GM12878 (cell line): ENCODE measurements around the gene ASGR1. TPM values are rescaled to one million over a fixed set of nuclear protein-coding genes. Genes with fewer than 3 reads are reported as not detected.

ENCODE experiments used
- ATAC-seq: fragments of 200-7000 bp; cut with Tn5 transposase; 3 replicates; pipeline ENCODE4 v1.9.1; 2020; ENCODE audit warnings: mild to moderate bottlenecking, moderate library complexity
- BruUV-seq: library from RNA; stranded (reverse); fragments of 400-500 nt; replicated peaks from 2 replicates; lab custom pipeline; 2021; lab: Mats Ljungman, UMichigan
- CTCF ChIA-PET: fragments of 300-600 bp; sonication (Branson Sonifier 250); formaldehyde crosslinking; extraction: SDS; loops from one replicate; lab custom pipeline; 2021; ENCODE audit warnings: inconsistent platforms; lab: Yijun Ruan, JAX
- POLR2A ChIA-PET: fragments of 350-600 bp; formaldehyde crosslinking; extraction: SDS; loops from one replicate; lab custom pipeline; 2021; ENCODE audit warnings: inconsistent platforms; lab: Charles Lee
- RAD21 ChIA-PET: fragments of 300-600 bp; sonication (Branson Sonifier 250); formaldehyde crosslinking; loops from one replicate; lab custom pipeline; 2023; ENCODE audit warnings: antibody characterized with exemption; ENCODE audit not compliant: unreplicated experiment; lab: Charles Lee
- SMC1A ChIA-PET: fragments of 300-600 bp; sonication (Branson Sonifier 250); formaldehyde crosslinking; loops from one replicate; lab custom pipeline; 2023; ENCODE audit not compliant: unreplicated experiment, uncharacterized antibody; lab: Charles Lee
- DNase-seq: peaks from one replicate; pipeline ENCODE4 v3.0.0-alpha.2; 2011; ENCODE audit warnings: low read depth, low spot score
- FAIRE-seq: peaks from 3 replicates; lab custom pipeline; 2011; peaks lifted over from hg19 to GRCh38; lab: Jason Lieb, UNC
- H2AFZ ChIP-seq: 2 replicates; pipeline ENCODE4 v1.6.0; 2011; ENCODE audit warnings: low read depth, low read length, control low read depth; ENCODE audit not compliant: control insufficient read depth
- H3K27ac ChIP-seq: 2 replicates; pipeline ENCODE4 v1.5.1; 2011; ENCODE audit warnings: control low read depth; ENCODE audit not compliant: control insufficient read depth, insufficient read depth
- H3K27me3 ChIP-seq, 2 experiments: replicated peaks in 1 of 2; 2 replicates each; pipeline versions ENCODE4 v1.6.0 to v1.6.1; 2011; ENCODE audit warnings: low read length in 1 of 2; ENCODE audit not compliant: control insufficient read depth in 2 of 2, insufficient read depth in 2 of 2
- H3K36me3 ChIP-seq, 2 experiments: 2 replicates each; pipeline ENCODE4 v1.5.1; 2011; ENCODE audit warnings: low read length in 1 of 2; ENCODE audit not compliant: control insufficient read depth in 2 of 2, insufficient read depth in 2 of 2
- H3K4me1 ChIP-seq: 2 replicates; pipeline ENCODE4 v1.6.1; 2011; ENCODE audit warnings: mild to moderate bottlenecking, low read length, moderate library complexity, mixed read lengths; ENCODE audit not compliant: control insufficient read depth, insufficient read depth
- H3K4me2 ChIP-seq: 2 replicates; pipeline ENCODE4 v1.6.0; 2011; ENCODE audit warnings: control low read depth; ENCODE audit not compliant: control insufficient read depth, insufficient read depth
- H3K4me3 ChIP-seq: fragments of 200-600 bp; sonication (generic); 2 replicates; pipeline ENCODE4 v1.5.1; 2016
- H3K79me2 ChIP-seq: 2 replicates; pipeline ENCODE4 v1.6.0; 2011; ENCODE audit warnings: low read length; ENCODE audit not compliant: control insufficient read depth, insufficient read depth
- H3K9ac ChIP-seq: 2 replicates; pipeline ENCODE4 v1.8.0; 2011; ENCODE audit warnings: low read length, control low read depth, mixed read lengths; ENCODE audit not compliant: control insufficient read depth, insufficient read depth
- H3K9me3 ChIP-seq: replicated peaks from 3 replicates; pipeline ENCODE4 v1.5.1; 2011; ENCODE audit warnings: mild to moderate bottlenecking, low read length; ENCODE audit not compliant: control insufficient read depth, insufficient read depth
- H4K20me1 ChIP-seq: 2 replicates; pipeline ENCODE4 v1.6.0; 2011; ENCODE audit not compliant: control insufficient read depth, insufficient read depth
- ATF7 ChIP-seq: fragments of 450-650 bp; IDR thresholded peaks from 2 replicates; pipeline ENCODE4 v1.6.1; 2016; ENCODE audit warnings: low read depth, mild to moderate bottlenecking
- IRF4 ChIP-seq: IDR thresholded peaks from 2 replicates; pipeline ENCODE4 v1.6.1; 2011; ENCODE audit warnings: low read depth, low read length
- KDM1A ChIP-seq: fragments of 200-600 bp; sonication (generic); IDR thresholded peaks from 2 replicates; pipeline ENCODE4 v1.6.1; 2016; ENCODE audit warnings: borderline replicate concordance
- NFYA ChIP-seq: IDR thresholded peaks from 2 replicates; pipeline ENCODE4 v1.6.1; 2011; ENCODE audit warnings: low read depth, mild to moderate bottlenecking, low read length, improper control_type of control experiment, borderline replicate concordance
- PAX5 ChIP-seq: IDR thresholded peaks from 2 replicates; pipeline ENCODE4 v1.6.1; 2011; ENCODE audit warnings: low read depth, low read length, borderline replicate concordance
- SMAD5 ChIP-seq: IDR thresholded peaks from 2 replicates; pipeline ENCODE4 v1.6.1; 2016; ENCODE audit warnings: antibody characterized with exemption, low read depth
- TCF7 ChIP-seq: IDR thresholded peaks from 2 replicates; pipeline ENCODE4 v1.6.1; 2014; ENCODE audit warnings: antibody characterized with exemption, borderline replicate concordance
- YBX1 ChIP-seq: fragments of 450-650 bp; IDR thresholded peaks from 2 replicates; pipeline ENCODE4 v1.6.1; 2016; ENCODE audit warnings: antibody characterized with exemption
- ZNF592 ChIP-seq: fragments of 450-650 bp; IDR thresholded peaks from 2 replicates; pipeline ENCODE4 v1.6.1; 2017; ENCODE audit warnings: mild to moderate bottlenecking, moderate library complexity
- WGBS: methylation state at CpG from one replicate; pipeline ENCODE4 v1.1.6; 2016; ENCODE audit warnings: low lambda C conversion rate; ENCODE audit not compliant: insufficient replicate concordance, insufficient coverage; ENCODE audit errors: missing lambda C conversion rate; 5-methylcytosine and 5-hydroxymethylcytosine counted together
- in situ Hi-C: fragments of 300-500 bp; cut with MboI; formaldehyde crosslinking; loops from 9 replicates; pipeline ENCODE4 v1.14.3; 2018; ENCODE audit warnings: mixed read lengths
- intact Hi-C: fragments of 100-400 bp; cut with micrococcal nuclease; formaldehyde crosslinking; loops from one replicate; pipeline ENCODE4 v1.14.2; 2022; ENCODE audit not compliant: unreplicated experiment
- polyA plus RNA-seq, 11 experiments: library from polyadenylated mRNA; depleted of rRNA in 4 of 11; unstranded in 6 of 11; stranded (reverse) in 5 of 11; fragments of >200 nt; fragmentation: Nextera tagmentation in 4 of 11; fragmentation: Illumina TruSeq in 1 of 11; extraction: Ambion mirVana in 4 of 11; extraction: Trizol in 1 of 11; gene quantifications; 1 replicate in 1 of 11; 2 replicates in 10 of 11; pipeline versions ENCODE4 v1.2.1 to v1.2.3, GENCODE V29; 2011 to 2016; ENCODE audit warnings: inconsistent platforms in 2 of 11, missing spikeins in 2 of 11, low read depth in 1 of 11
- total RNA-seq, 4 experiments: library from RNA; depleted of rRNA in 3 of 4; stranded (reverse); fragments of >200 nt in 3 of 4; fragmentation: Illumina TruSeq in 1 of 4; extraction: Trizol in 1 of 4; gene quantifications; 2 replicates each; pipeline versions ENCODE4 v1.2.1 to v1.2.3, GENCODE V29; 2013 to 2021
- TF ChIP-seq, protein P1 (sequence below): fragments of 450-650 bp; IDR thresholded peaks from 2 replicates; pipeline ENCODE4 v1.6.1; 2017; ENCODE audit warnings: mild to moderate bottlenecking, low read depth, inconsistent platforms; ENCODE audit not compliant: poor library complexity, severe bottlenecking

ASGR1 gene
- total and polyA plus RNA-seq, 10 of the 15 experiments (the other 5 are each of a cell fraction or from before 2014, with no cell fraction given): 0.06 to 0.34 (median 0.14) TPM; not detected in 6

GRCh38 chr17:7203391-7203790 is 24.2 kb upstream of the ASGR1 start:
- no peaks in the 10 kb centered on the region for H3K79me2 ChIP-seq
- H3K9me3 ChIP-seq: no peaks in the 10 kb centered on the region
- no peak overlapping the region for H2AFZ ChIP-seq
- no peaks in the 10 kb centered on the region for H3K27me3 ChIP-seq
- FAIRE-seq (no peak), ATAC-seq (no peak), DNase-seq (no peak)
- ChIA-PET POLR2A (no interaction called here), SMC1A (interaction anchor here (1.3 kb wide), 1 partner anchor 78 kb away, joined by 3 read pairs; the partner anchor contains the start of gene SLC2A4), CTCF (interaction anchor here (1.2 kb wide), 1 partner anchor 17 kb away, joined by 4 read pairs; no protein-coding TSS in a partner anchor), RAD21 (no interaction called here)
- no peak overlapping the region for H3K9ac ChIP-seq
- H3K4me3 ChIP-seq: no peak overlapping the region
- peaks cover 6% of the 10 kb centered on the region; the same call in 1 of the 2 replicates for H3K4me1 ChIP-seq
- H3K36me3 ChIP-seq: no peaks in the 10 kb centered on the region
- WGBS: 92% methylated on average over 16 of the region's 16 CpGs
- in situ Hi-C loops (no loop called here), intact Hi-C loops (no loop called here)
- no peak overlapping the region for H3K27ac ChIP-seq
- H3K4me2 ChIP-seq: no peak overlapping the region
- no peak for TF ChIP-seq KDM1A
- TF ChIP-seq ATF7: no peak
- no peak for TF ChIP-seq SMAD5
- no peak for TF ChIP-seq ZNF592
- TF ChIP-seq, protein P1, sequence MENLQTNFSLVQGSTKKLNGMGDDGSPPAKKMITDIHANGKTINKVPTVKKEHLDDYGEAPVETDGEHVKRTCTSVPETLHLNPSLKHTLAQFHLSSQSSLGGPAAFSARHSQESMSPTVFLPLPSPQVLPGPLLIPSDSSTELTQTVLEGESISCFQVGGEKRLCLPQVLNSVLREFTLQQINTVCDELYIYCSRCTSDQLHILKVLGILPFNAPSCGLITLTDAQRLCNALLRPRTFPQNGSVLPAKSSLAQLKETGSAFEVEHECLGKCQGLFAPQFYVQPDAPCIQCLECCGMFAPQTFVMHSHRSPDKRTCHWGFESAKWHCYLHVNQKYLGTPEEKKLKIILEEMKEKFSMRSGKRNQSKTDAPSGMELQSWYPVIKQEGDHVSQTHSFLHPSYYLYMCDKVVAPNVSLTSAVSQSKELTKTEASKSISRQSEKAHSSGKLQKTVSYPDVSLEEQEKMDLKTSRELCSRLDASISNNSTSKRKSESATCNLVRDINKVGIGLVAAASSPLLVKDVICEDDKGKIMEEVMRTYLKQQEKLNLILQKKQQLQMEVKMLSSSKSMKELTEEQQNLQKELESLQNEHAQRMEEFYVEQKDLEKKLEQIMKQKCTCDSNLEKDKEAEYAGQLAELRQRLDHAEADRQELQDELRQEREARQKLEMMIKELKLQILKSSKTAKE: no peak
- TF ChIP-seq PAX5: no peak
- no peak for TF ChIP-seq YBX1
- no peak for TF ChIP-seq TCF7
- no peak for TF ChIP-seq IRF4
- TF ChIP-seq NFYA: no peak
- BruUV-seq: TSS peak; percentile 66
- no peaks in the 10 kb centered on the region for H4K20me1 ChIP-seq
